Dendritic cell treated with granulocyte-macrophage colony-stimulating factor and Interleukin-4, amounts not matched to agents 40 ng/mL and 50 ng/mL, for 4 days (primary cell): ENCODE measurements around the gene HSP90AA1.

Experiments used
- H3K27ac Mint-ChIP-seq: one replicate; pipeline ENCODE4 v1.8.0; 2022; ENCODE audit warnings: mild to moderate bottlenecking, mixed read lengths
- H3K27me3 Mint-ChIP-seq: one replicate; pipeline ENCODE4 v1.8.0; 2022; ENCODE audit warnings: mild to moderate bottlenecking, mixed read lengths
- H3K36me3 Mint-ChIP-seq: one replicate; pipeline ENCODE4 v1.8.0; 2022; ENCODE audit warnings: low read depth, mixed read lengths
- H3K4me1 Mint-ChIP-seq: one replicate; pipeline ENCODE4 v1.8.0; 2022; ENCODE audit warnings: low read depth, mixed read lengths
- H3K4me3 Mint-ChIP-seq: one replicate; pipeline ENCODE4 v1.8.0; 2022; ENCODE audit warnings: mild to moderate bottlenecking, moderate library complexity, mixed read lengths
- H3K9me3 Mint-ChIP-seq: one replicate; pipeline ENCODE4 v1.8.0; 2022; ENCODE audit warnings: mixed read lengths
- intact Hi-C: fragments of 100-400 bp; cut with micrococcal nuclease; formaldehyde crosslinking; loops from one replicate; pipeline ENCODE4 v1.15.0; 2022

Gene HSP90AA1

DNA sequence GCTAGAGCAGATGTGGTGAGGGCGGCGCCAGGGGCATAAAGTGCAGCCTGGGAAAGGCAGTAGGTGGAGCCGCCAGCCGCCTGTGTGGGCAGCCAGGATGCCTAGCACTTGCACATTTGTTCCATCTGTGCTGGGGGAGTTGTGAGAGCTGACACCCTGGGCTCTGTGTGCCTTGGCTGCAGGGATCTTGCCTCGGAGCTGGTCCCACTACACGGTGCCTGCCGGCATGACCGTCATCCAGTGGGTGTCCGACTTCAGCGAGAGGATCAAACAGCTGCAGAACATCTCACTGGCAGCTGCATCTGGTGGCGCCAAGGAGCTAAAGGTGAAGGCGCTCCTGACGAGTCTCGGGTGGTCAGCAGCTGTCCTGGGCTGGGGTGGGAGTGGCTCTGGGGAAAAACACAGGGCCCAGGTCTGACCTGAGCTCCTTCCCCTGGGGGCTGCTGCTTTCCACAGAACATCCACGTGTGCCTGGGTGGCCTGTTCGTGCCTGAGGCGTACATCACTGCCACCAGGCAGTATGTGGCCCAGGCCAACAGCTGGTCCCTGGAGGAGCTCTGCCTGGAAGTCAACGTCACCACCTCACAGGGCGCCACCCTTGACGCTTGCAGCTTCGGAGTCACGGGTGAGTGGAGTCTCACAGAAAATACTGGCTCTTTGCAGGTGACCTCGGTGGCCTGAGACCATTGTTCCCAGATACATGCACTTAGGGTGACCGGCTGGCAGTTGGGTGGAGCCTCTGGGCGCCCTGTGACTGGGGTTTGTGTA lies 37.4 kb downstream of the HSP90AA1 start:
- H3K9me3 Mint-ChIP-seq: no peaks in the 10 kb centered on the region
- H3K4me3 Mint-ChIP-seq: no peak overlapping the region
- no peak overlapping the region for H3K27ac Mint-ChIP-seq
- intact Hi-C loops: loop anchor here (10.0 kb wide), 1 partner anchor 45 kb away; no protein-coding TSS in a partner anchor
- H3K27me3 Mint-ChIP-seq: no peaks in the 10 kb centered on the region
- no peaks in the 10 kb centered on the region for H3K4me1 Mint-ChIP-seq
- H3K36me3 Mint-ChIP-seq: peaks cover 100% of the 10 kb centered on the region

DNA sequence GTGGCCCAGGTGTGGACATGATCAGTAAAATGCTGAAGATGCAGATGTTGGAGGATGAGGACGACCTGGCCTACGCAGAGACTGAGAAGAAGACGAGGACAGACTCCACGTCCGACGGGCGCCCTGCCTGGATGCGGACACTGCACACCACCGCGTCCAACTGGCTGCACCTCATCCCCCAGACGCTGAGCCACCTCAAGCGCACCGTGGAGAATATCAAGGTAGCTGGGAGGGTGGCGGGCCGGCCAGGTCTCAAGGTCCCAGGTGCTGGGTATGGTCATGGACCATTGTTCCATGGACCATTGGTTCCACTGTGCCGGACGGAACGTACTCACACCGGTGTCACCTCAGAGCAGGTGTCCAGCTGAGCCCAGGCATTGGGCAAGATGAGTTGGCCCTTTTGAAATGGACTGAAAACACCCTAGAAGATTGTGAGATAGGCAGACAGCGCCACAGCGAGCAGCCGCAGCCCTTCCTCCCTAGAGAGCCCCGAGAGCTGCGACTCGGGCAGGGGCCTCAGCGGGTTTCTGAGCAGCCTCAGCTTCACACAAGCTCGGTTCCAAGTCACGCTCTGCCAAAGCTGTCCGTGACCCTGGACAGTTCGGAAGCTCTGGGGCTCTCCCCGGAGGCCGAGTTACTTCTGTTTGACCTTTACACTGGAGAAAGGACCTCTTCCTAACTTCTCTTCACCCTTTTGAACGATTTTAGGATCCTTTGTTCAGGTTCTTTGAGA lies 38.9 kb downstream of the HSP90AA1 start:
- H3K36me3 Mint-ChIP-seq: peaks cover 100% of the 10 kb centered on the region
- H3K9me3 Mint-ChIP-seq: no peaks in the 10 kb centered on the region
- no peak overlapping the region for H3K27ac Mint-ChIP-seq
- no peaks in the 10 kb centered on the region for H3K27me3 Mint-ChIP-seq
- intact Hi-C loops: loop anchor here (10.0 kb wide), 1 partner anchor 47 kb away; no protein-coding TSS in a partner anchor
- H3K4me3 Mint-ChIP-seq: no peak overlapping the region
- H3K4me1 Mint-ChIP-seq: no peaks in the 10 kb centered on the region

DNA sequence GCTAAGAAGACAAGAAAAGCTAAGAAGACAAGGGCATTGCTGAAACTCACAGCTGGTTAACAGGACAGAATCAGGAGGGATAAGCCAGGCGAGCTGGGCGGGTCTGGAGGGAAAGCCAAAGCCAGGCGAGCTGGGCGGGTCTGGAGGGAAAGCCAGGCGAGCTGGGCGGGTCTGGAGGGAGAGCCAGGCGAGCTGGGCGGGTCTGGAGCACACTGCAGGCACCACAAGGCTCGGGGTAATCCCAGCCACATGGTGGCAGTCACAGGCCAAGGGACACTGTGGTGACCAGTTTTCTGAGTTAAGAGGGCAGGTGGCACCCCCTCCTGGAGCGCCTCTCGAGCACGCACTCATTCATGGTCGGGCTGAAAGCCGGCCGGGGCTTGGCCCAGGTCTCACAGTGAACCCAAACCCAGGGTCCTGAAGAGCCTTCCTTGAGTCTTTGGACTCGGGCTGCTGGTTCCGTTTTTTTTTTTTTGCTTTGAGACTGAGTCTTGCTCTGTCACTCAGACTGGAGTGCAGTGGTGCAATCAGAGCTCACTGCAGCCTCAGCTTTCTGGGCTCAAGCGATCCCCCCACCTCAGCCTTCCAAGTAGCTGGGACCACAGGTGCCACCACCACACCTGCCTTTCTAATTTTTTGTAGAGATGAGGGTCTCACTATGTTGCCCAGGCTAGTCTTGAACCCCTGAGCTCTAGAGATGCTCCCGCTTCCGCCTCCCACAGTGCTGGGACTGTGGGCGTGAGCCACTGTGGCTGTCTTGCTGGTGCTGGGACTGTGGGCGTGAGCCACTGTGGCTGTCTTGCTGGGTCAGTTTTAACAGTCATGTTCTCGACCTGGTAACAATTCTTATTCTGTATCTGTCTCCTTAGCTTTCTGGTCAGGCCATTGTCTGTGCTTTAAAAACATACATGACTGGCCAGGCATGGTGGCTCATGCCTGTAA lies 40.2 kb downstream of the HSP90AA1 start:
- intact Hi-C loops: loop anchor here (10.0 kb wide), 1 partner anchor 48 kb away; no protein-coding TSS in a partner anchor
- Mint-ChIP-seq H3K36me3 (peaks cover 100% of the 10 kb centered on the region), H3K4me3 (no peak overlapping the region), H3K9me3 (no peaks in the 10 kb centered on the region), H3K27ac (no peak overlapping the region), H3K27me3 (no peaks in the 10 kb centered on the region), H3K4me1 (no peaks in the 10 kb centered on the region)

DNA sequence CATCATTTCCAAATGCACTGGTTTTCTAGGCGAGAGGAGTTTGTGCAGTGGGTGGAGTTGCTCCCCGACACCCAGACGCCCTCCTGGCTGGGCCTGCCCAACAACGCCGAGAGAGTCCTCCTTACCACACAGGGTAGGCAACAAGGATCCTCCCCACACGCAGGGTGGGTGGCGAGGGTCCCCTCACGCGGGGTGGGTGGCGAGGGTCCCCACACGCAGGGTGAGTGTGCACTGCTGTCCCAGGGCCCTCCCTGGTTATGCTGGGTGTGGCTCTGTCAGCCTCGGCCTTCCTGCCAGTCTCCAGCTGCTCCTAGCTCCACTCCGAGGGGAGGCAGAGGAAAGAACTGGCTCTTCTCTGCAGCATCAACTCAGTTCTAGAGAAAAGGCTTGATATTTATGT lies 42.3 kb downstream of the HSP90AA1 start:
- Mint-ChIP-seq H3K27ac (no peak overlapping the region), H3K27me3 (no peaks in the 10 kb centered on the region), H3K36me3 (peaks cover 100% of the 10 kb centered on the region), H3K9me3 (no peaks in the 10 kb centered on the region), H3K4me1 (no peaks in the 10 kb centered on the region), H3K4me3 (no peak overlapping the region)
- intact Hi-C loops: loop anchor here (10.0 kb wide), 1 partner anchor 50 kb away; no protein-coding TSS in a partner anchor

DNA sequence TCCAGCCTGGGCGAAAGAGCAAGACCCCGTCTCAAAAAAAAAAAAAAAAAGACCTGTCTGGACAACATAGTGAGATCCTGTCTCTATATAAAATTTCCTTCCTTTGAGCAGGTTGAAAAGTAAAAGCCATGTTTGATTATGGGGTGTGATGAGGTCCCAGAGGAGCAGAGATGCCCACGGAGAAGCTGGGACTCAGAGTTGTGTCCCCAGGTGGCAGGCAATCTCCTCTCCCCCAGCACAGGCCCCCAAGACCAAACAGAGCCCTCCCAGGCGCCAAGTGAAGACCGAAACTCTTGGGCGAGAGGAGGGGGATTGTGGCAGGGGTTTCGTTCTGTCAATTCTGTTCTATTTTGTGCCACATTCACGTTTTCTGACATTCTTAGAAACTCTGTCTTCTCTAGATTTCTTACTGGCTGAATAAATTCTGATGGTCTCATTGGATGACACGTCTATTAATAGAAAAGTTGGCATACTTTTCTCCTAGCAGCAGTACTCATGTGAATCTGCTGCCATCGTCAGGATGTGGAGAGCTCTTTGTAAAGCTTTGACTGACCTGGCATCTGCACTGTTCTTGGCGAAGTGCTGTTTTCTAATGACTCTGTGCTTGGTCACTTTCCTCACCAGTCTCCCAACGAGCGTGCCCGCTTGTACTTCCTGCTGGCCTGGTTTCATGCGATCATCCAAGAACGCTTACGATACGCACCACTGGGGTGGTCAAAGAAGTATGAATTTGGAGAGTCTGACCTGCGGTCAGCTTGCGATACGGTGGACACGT lies 43.4 kb downstream of the HSP90AA1 start:
- Mint-ChIP-seq H3K4me1 (no peaks in the 10 kb centered on the region), H3K4me3 (no peak overlapping the region), H3K27me3 (no peaks in the 10 kb centered on the region), H3K9me3 (no peaks in the 10 kb centered on the region), H3K36me3 (peaks cover 100% of the 10 kb centered on the region), H3K27ac (no peak overlapping the region)
- intact Hi-C loops: loop anchor here (10.0 kb wide), 1 partner anchor 51 kb away; no protein-coding TSS in a partner anchor

DNA sequence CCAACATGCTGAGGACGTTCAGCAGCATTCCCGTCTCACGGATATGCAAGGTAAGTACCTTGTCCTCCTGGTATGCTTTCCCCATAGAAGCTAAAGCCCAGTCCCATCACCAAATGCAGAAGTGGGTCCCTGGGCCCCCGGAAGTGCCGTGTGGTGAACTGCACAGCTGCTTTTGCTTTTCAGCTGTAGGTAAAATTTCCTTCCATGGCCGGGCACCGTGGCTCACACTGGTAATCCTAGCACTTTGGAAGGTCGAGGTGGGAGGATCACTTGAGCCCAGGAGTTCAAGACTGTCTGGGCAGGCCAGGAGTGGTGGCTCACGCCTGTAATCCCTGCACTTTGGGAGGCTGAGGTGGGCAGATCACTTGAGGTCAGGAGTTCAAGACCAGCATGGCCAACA lies 44.1 kb downstream of the HSP90AA1 start:
- H3K4me3 Mint-ChIP-seq: no peak overlapping the region
- H3K27me3 Mint-ChIP-seq: no peaks in the 10 kb centered on the region
- H3K4me1 Mint-ChIP-seq: no peaks in the 10 kb centered on the region
- H3K27ac Mint-ChIP-seq: no peak overlapping the region
- no peaks in the 10 kb centered on the region for H3K9me3 Mint-ChIP-seq
- intact Hi-C loops: loop anchor here (10.0 kb wide), 1 partner anchor 52 kb away; no protein-coding TSS in a partner anchor
- H3K36me3 Mint-ChIP-seq: peaks cover 99% of the 10 kb centered on the region

DNA sequence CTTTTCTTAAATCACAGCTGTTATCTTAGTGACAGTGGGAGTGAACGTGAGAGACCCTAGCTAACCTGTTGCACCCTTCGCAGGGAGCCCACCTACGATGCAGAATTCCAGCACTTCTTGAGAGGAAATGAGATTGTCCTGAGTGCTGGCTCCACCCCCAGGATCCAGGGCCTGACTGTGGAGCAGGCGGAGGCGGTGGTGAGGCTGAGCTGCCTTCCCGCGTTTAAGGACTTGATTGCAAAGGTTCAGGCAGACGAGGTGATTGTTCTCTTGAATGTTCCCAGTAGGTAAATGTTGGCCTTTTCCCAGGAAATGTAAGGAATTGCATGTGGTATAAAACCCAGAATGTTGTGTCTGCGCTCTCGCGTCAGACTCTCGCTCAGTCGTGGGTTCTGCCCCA lies 46.7 kb downstream of the HSP90AA1 start:
- H3K27me3 Mint-ChIP-seq: no peaks in the 10 kb centered on the region
- H3K4me1 Mint-ChIP-seq: no peaks in the 10 kb centered on the region
- intact Hi-C loops: loop anchor here (10.0 kb wide), 1 partner anchor 55 kb away; no protein-coding TSS in a partner anchor
- H3K9me3 Mint-ChIP-seq: no peaks in the 10 kb centered on the region
- H3K27ac Mint-ChIP-seq: no peak overlapping the region
- H3K4me3 Mint-ChIP-seq: no peak overlapping the region
- H3K36me3 Mint-ChIP-seq: peaks cover 99% of the 10 kb centered on the region

DNA sequence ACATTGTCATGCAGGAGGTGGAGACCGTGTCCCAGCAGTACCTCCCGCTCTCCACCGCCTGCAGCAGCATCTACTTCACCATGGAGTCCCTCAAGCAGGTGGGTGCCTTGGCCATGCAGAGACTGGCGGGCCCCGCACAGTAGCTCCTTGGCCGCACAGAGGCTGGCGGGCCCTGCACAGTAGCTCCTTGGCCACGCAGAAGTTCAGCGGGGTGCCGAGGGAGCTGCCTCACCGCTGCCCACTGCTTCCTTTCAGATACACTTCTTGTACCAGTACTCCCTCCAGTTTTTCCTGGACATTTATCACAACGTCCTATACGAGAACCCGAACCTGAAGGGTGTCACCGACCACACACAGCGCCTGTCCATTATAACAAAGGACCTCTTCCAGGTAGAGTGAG lies 47.7 kb downstream of the HSP90AA1 start:
- H3K4me1 Mint-ChIP-seq: no peaks in the 10 kb centered on the region
- intact Hi-C loops: no loop called here
- no peak overlapping the region for H3K4me3 Mint-ChIP-seq

DNA sequence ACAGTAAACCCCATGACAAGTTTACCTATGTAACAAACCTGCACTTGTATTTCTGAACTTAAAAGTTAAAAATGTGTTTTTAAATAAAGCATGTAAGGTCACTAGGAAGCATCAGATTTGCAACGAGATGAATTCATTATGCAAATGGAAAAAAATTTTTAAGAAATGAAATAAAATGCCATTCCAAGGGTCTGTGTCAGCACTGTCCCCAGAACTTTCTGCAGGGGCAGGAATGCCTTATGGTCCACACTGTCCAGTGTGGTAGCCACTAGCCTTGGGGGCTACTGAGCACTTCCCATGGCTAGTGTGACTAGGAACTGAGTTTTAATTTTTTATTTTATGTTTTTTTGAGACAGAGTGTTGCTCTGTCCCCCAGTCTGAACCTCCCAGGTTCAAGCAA lies 49.2 kb downstream of the HSP90AA1 start:
- no peak overlapping the region for H3K27ac Mint-ChIP-seq
- H3K9me3 Mint-ChIP-seq: no peaks in the 10 kb centered on the region
- H3K4me1 Mint-ChIP-seq: no peaks in the 10 kb centered on the region
- intact Hi-C loops: no loop called here
- H3K36me3 Mint-ChIP-seq: peaks cover 99% of the 10 kb centered on the region
- H3K27me3 Mint-ChIP-seq: no peaks in the 10 kb centered on the region
- no peak overlapping the region for H3K4me3 Mint-ChIP-seq

More for the DNA sequence above, 47.7 kb downstream of the HSP90AA1 start:
- Mint-ChIP-seq H3K27me3 (no peaks in the 10 kb centered on the region), H3K27ac (no peak overlapping the region), H3K9me3 (no peaks in the 10 kb centered on the region), H3K36me3 (peaks cover 99% of the 10 kb centered on the region)

DNA sequence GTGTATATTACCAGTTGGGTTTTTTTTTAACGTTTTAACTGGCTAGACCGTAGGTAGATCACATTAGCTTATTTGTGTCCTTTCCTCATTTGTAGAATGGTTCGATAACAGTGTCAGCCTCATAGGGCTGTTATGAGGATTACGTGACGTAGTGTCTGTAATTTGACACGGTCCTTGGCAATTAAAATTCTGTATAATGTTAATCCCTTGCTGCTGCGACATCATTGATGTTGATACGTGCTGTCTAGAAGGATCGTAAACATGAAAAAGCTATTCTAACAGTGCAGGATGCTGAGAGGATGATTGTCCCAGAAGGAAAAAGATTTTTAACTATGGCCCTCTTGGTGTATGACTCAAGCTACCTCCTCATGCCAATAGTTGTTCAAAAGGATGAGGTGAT lies 50.9 kb downstream of the HSP90AA1 start:
- no peaks in the 10 kb centered on the region for H3K9me3 Mint-ChIP-seq
- H3K4me3 Mint-ChIP-seq: no peak overlapping the region
- H3K4me1 Mint-ChIP-seq: no peaks in the 10 kb centered on the region
- intact Hi-C loops: no loop called here
- no peak overlapping the region for H3K27ac Mint-ChIP-seq
- no peaks in the 10 kb centered on the region for H3K27me3 Mint-ChIP-seq
- H3K36me3 Mint-ChIP-seq: peaks cover 97% of the 10 kb centered on the region

DNA sequence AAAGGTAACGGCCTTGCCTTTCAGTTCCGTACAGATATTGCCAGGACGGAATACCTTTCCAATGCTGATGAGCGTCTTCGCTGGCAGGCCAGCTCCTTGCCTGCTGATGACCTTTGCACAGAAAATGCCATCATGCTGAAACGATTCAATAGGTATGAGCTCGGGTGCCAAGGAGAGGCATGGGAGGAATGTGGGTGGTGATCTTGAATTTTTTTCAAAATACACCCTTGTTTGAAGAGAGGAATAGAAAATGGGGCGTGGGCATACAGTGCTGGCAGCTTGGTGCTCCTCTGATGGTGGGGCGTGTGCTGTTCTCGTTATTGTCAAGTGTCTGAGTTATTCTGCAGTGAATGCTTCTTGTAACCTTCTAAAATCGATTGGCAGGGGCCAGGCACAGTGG lies 52.5 kb downstream of the HSP90AA1 start:
- intact Hi-C loops: no loop called here
- H3K36me3 Mint-ChIP-seq: peaks cover 97% of the 10 kb centered on the region

DNA sequence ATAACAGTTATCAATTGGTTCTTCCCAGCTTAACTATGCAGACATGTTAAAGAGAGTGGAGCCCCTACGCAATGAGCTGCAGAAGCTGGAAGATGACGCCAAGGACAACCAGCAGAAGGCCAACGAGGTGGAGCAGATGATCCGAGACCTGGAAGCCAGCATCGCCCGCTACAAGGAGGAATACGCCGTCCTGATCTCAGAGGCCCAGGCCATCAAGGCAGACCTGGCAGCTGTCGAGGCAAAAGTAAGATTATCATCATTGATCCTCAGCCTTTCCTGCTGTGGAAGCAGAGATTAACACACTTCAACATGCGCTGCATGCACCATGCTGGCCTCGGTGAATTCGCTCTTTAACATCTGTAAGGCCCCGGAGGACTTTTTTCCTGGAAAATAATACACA lies 53.6 kb downstream of the HSP90AA1 start:
- Mint-ChIP-seq H3K9me3 (no peaks in the 10 kb centered on the region), H3K27me3 (no peaks in the 10 kb centered on the region), H3K27ac (no peak overlapping the region), H3K4me3 (no peak overlapping the region), H3K4me1 (no peaks in the 10 kb centered on the region), H3K36me3 (peaks cover 97% of the 10 kb centered on the region)
- intact Hi-C loops: no loop called here

More for the DNA sequence above, 52.5 kb downstream of the HSP90AA1 start:
- Mint-ChIP-seq H3K9me3 (no peaks in the 10 kb centered on the region), H3K4me3 (no peak overlapping the region), H3K27ac (no peak overlapping the region), H3K4me1 (no peaks in the 10 kb centered on the region), H3K27me3 (no peaks in the 10 kb centered on the region)
